HEK293 (cell line): ENCODE results near the gene RTN4.
A peak's percentile ranks its signal among the peaks of the same experiment; 100 is the strongest.

ENCODE experiments used
- CTCF ChIA-PET: fragments of 350-600 bp; formaldehyde crosslinking; extraction: SDS; loops from one replicate; lab custom pipeline; 2021; ENCODE audit warnings: antibody characterized with exemption; lab: Yijun Ruan, JAX
- POLR2A ChIA-PET: fragments of 300-600 bp; formaldehyde crosslinking; extraction: SDS; loops from one replicate; lab custom pipeline; 2020; ENCODE audit warnings: antibody characterized with exemption, inconsistent platforms; lab: Yijun Ruan, JAX
- H3K27ac ChIP-seq: fragments of 200-500 bp; sonication (Bioruptor generic); 2 replicates; pipeline ENCODE4 v1.5.1; 2014; ENCODE audit warnings: low read depth, low read length, control low read depth, inconsistent platforms; ENCODE audit errors: extremely low read depth
- H3K36me3 ChIP-seq, 2 experiments: fragments of 200-500 bp in 1 of 2; sonication (Bioruptor generic) in 1 of 2; 1 replicate in 1 of 2; 2 replicates in 1 of 2; pipeline ENCODE4 v1.5.1; 2014 to 2017; ENCODE audit warnings: inconsistent platforms in 2 of 2, low read length in 2 of 2; ENCODE audit not compliant: control insufficient read depth in 2 of 2, insufficient read depth in 1 of 2
- H3K4me1 ChIP-seq: fragments of 200-500 bp; sonication (Bioruptor generic); 2 replicates; pipeline ENCODE4 v1.5.1; 2014; ENCODE audit warnings: mild to moderate bottlenecking, low read length, inconsistent platforms; ENCODE audit not compliant: control insufficient read depth, insufficient read depth
- H3K4me3 ChIP-seq: 2 replicates; pipeline ENCODE4 v1.5.1; 2011; ENCODE audit warnings: low read depth, mild to moderate bottlenecking, control low read depth, low read length, moderate library complexity
- H3K9me3 ChIP-seq: fragments of 200-500 bp; sonication (Bioruptor generic); 2 replicates; pipeline ENCODE4 v1.5.1; 2014; ENCODE audit warnings: low read depth, low read length, inconsistent platforms; ENCODE audit not compliant: control insufficient read depth, insufficient read depth
- BCL6B ChIP-seq: fragments of 450-650 bp; formaldehyde crosslinking; IDR thresholded peaks from 2 replicates; pipeline ENCODE4 v1.5.1; 2017; ENCODE audit warnings: missing biosample characterization, missing genetic modification characterization
- GLI4 ChIP-seq: fragments of 450-650 bp; formaldehyde crosslinking; IDR thresholded peaks from 2 replicates; pipeline ENCODE4 v1.5.1; 2016; ENCODE audit warnings: missing biosample characterization, missing genetic modification characterization
- PRDM1 ChIP-seq: fragments of 450-650 bp; formaldehyde crosslinking; IDR thresholded peaks from 2 replicates; pipeline ENCODE4; 2016; ENCODE audit warnings: missing biosample characterization, missing genetic modification characterization
- SALL2 ChIP-seq: fragments of 450-650 bp; formaldehyde crosslinking; IDR thresholded peaks from 2 replicates; pipeline ENCODE4 v1.5.0; 2017; ENCODE audit warnings: missing biosample characterization, mild to moderate bottlenecking, missing genetic modification characterization, borderline replicate concordance
- TCF7L2 ChIP-seq: IDR thresholded peaks from 2 replicates; pipeline ENCODE4 v1.6.1; 2011; ENCODE audit warnings: low read depth, mild to moderate bottlenecking, inconsistent platforms, low read length, moderate library complexity, borderline replicate concordance
- WT1 ChIP-seq: fragments of 450-650 bp; formaldehyde crosslinking; IDR thresholded peaks from 2 replicates; pipeline ENCODE4 v1.5.1; 2016; ENCODE audit warnings: missing biosample characterization, missing genetic modification characterization
- ZBTB17 ChIP-seq: fragments of 450-650 bp; formaldehyde crosslinking; IDR thresholded peaks from 2 replicates; pipeline ENCODE4 v1.5.1; 2016; ENCODE audit warnings: missing biosample characterization, missing genetic modification characterization
- ZBTB26 ChIP-seq: fragments of 450-650 bp; formaldehyde crosslinking; optimal IDR thresholded peaks from 2 replicates; pipeline ENCODE3; 2016; ENCODE audit warnings: missing biosample characterization, mild to moderate bottlenecking, missing genetic modification characterization
- ZFP3 ChIP-seq: fragments of 450-650 bp; formaldehyde crosslinking; IDR thresholded peaks from 2 replicates; pipeline ENCODE4 v1.5.1; 2016; ENCODE audit warnings: low read depth, missing biosample characterization, missing genetic modification characterization
- ZFP41 ChIP-seq: fragments of 450-650 bp; formaldehyde crosslinking; IDR thresholded peaks from 2 replicates; pipeline ENCODE4 v1.5.1; 2016; ENCODE audit warnings: missing biosample characterization, missing genetic modification characterization, borderline replicate concordance
- ZNF155 ChIP-seq: fragments of 450-650 bp; formaldehyde crosslinking; IDR thresholded peaks from 2 replicates; pipeline ENCODE4 v1.5.1; 2016; ENCODE audit warnings: missing biosample characterization, missing genetic modification characterization
- ZNF16 ChIP-seq: fragments of 450-650 bp; formaldehyde crosslinking; IDR thresholded peaks from 2 replicates; pipeline ENCODE4 v1.5.1; 2016; ENCODE audit warnings: low read depth, missing biosample characterization, missing genetic modification characterization
- ZNF184 ChIP-seq: fragments of 450-650 bp; IDR thresholded peaks from 2 replicates; pipeline ENCODE4 v1.5.1; 2018; ENCODE audit warnings: missing biosample characterization, mild to moderate bottlenecking, missing genetic modification characterization
- ZNF214 ChIP-seq: fragments of 450-650 bp; formaldehyde crosslinking; IDR thresholded peaks from 2 replicates; pipeline ENCODE4 v1.5.1; 2017; ENCODE audit warnings: missing biosample characterization, mild to moderate bottlenecking, missing genetic modification characterization, borderline replicate concordance
- ZNF221 ChIP-seq: fragments of 450-650 bp; formaldehyde crosslinking; IDR thresholded peaks from 2 replicates; pipeline ENCODE4 v1.5.1; 2017; ENCODE audit warnings: missing biosample characterization, missing genetic modification characterization, borderline replicate concordance
- ZNF266 ChIP-seq: fragments of 450-650 bp; formaldehyde crosslinking; IDR thresholded peaks from 2 replicates; pipeline ENCODE4 v1.5.1; 2016; ENCODE audit warnings: missing biosample characterization, missing genetic modification characterization, low read depth
- ZNF274 ChIP-seq, 2 experiments: fragments of 200-500 bp in 1 of 2; fragments of 450-650 bp in 1 of 2; sonication (Bioruptor generic) in 1 of 2; formaldehyde crosslinking in 1 of 2; IDR thresholded peaks; 2 replicates each; pipeline versions ENCODE4 v1.5.1 to v1.6.1; 2014 to 2016; ENCODE audit warnings: borderline replicate concordance in 1 of 2, inconsistent platforms in 1 of 2, low read length in 1 of 2, missing biosample characterization in 1 of 2, missing genetic modification characterization in 1 of 2
- ZNF324 ChIP-seq: fragments of 450-650 bp; formaldehyde crosslinking; IDR thresholded peaks from 2 replicates; pipeline ENCODE4 v1.5.1; 2016; ENCODE audit warnings: missing biosample characterization, missing genetic modification characterization
- ZNF341 ChIP-seq: fragments of 450-650 bp; formaldehyde crosslinking; IDR thresholded peaks from 2 replicates; pipeline ENCODE4; 2016; ENCODE audit warnings: low read depth, missing biosample characterization, missing genetic modification characterization
- ZNF416 ChIP-seq: fragments of 450-650 bp; formaldehyde crosslinking; IDR thresholded peaks from 2 replicates; pipeline ENCODE4 v1.5.1; 2016; ENCODE audit warnings: missing biosample characterization, missing genetic modification characterization
- ZNF501 ChIP-seq: fragments of 450-650 bp; formaldehyde crosslinking; IDR thresholded peaks from 2 replicates; pipeline ENCODE4 v1.5.1; 2016; ENCODE audit warnings: missing biosample characterization, missing genetic modification characterization
- ZNF521 ChIP-seq: fragments of 450-650 bp; formaldehyde crosslinking; IDR thresholded peaks from 2 replicates; pipeline ENCODE4 v1.5.1; 2017; ENCODE audit warnings: missing biosample characterization, mild to moderate bottlenecking, missing genetic modification characterization
- ZNF548 ChIP-seq: fragments of 450-650 bp; formaldehyde crosslinking; IDR thresholded peaks from 2 replicates; pipeline ENCODE4 v1.5.1; 2016; ENCODE audit warnings: missing biosample characterization, missing genetic modification characterization
- ZNF660 ChIP-seq: fragments of 450-650 bp; IDR thresholded peaks from 2 replicates; pipeline ENCODE4 v1.5.1; 2018; ENCODE audit warnings: missing biosample characterization, mild to moderate bottlenecking, missing genetic modification characterization
- ZNF707 ChIP-seq: fragments of 450-650 bp; formaldehyde crosslinking; IDR thresholded peaks from 2 replicates; pipeline ENCODE4 v1.5.1; 2016; ENCODE audit warnings: missing biosample characterization, missing genetic modification characterization
- ZNF768 ChIP-seq: fragments of 450-650 bp; formaldehyde crosslinking; IDR thresholded peaks from 2 replicates; pipeline ENCODE4 v1.5.1; 2018; ENCODE audit warnings: missing biosample characterization, mild to moderate bottlenecking, missing genetic modification characterization
- TF ChIP-seq, protein P1 (sequence below): fragments of 450-650 bp; formaldehyde crosslinking; IDR thresholded peaks from 2 replicates; pipeline ENCODE4 v1.5.1; 2016; ENCODE audit warnings: missing biosample characterization, missing genetic modification characterization, borderline replicate concordance
- TF ChIP-seq, protein P2 (sequence below): fragments of 450-650 bp; IDR thresholded peaks from 2 replicates; pipeline ENCODE4 v1.5.1; 2018; ENCODE audit warnings: missing biosample characterization, mild to moderate bottlenecking, missing genetic modification characterization
- TF ChIP-seq, protein P3 (sequence below): fragments of 450-650 bp; formaldehyde crosslinking; IDR thresholded peaks from 2 replicates; pipeline ENCODE4 v1.5.1; 2017; ENCODE audit warnings: missing biosample characterization, missing genetic modification characterization

The RTN4 gene

DNA sequence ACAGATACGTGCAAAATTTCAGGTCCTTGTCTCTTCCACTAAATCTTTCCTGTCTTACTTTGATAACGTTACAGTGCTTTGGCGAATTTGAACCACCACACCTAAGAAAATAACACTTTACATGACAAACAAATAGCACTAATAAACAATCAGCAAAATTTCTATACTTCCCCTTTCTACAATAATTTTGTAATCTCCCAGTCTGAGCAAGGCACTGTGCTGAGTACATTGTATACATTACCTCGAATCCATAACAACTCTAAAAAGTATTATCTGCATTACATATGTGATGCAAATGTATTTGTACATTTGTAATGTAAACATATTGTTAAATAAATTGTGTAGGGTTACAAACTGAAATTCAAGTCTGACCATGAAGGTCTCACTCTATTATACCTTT lies 49.9 kb downstream of the RTN4 start (continued):
- TF ChIP-seq ZNF266 (tag by site-specific recombination) (no peak), SALL2 (tag by site-specific recombination) (no peak), ZNF155 (tag by site-specific recombination) (no peak), ZFP3 (no peak), ZNF221 (no peak), ZNF521 (no peak), ZNF214 (tag by site-specific recombination) (no peak), ZFP41 (no peak), ZNF16 (tag by site-specific recombination) (no peak)
- TF ChIP-seq, protein P1, sequence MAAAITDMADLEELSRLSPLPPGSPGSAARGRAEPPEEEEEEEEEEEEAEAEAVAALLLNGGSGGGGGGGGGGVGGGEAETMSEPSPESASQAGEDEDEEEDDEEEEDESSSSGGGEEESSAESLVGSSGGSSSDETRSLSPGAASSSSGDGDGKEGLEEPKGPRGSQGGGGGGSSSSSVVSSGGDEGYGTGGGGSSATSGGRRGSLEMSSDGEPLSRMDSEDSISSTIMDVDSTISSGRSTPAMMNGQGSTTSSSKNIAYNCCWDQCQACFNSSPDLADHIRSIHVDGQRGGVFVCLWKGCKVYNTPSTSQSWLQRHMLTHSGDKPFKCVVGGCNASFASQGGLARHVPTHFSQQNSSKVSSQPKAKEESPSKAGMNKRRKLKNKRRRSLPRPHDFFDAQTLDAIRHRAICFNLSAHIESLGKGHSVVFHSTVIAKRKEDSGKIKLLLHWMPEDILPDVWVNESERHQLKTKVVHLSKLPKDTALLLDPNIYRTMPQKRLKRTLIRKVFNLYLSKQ (tag by site-specific recombination): no peak

DNA sequence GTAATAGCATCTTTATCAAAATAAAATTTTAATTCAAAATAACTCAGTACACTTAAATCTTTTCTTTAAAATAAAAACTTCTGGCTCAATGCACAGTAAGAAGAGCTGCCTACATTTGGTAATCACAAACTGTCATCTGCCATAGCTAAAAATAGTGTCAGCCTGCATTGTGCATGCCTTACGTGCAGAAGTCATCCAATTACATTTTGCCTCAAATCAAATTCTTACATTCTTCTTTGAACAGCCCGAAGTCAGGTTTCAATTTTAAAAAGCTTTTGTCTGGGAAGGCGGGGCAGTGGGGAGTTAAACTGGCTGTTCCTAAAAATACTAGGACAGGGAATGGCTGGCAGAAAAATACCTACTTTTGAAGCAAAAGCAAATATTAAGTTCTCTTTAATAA lies 51.1 kb downstream of the RTN4 start:
- POLR2A ChIA-PET: interaction anchor here (1.1 to 1.4 kb wide), 2 partner anchors 14 to 51 kb away, joined by 3 to 5 read pairs; partner anchors contain the start of gene RTN4
- TF ChIP-seq ZNF416 (tag by site-specific recombination): no peak
- no peak for TF ChIP-seq GLI4 (tag by site-specific recombination)
- 0 out of 2 replicates have a peak, but pooled peaks have one; percentile 16 for TF ChIP-seq PRDM1 (tag by site-specific recombination)
- no peak for TF ChIP-seq TCF7L2
- TF ChIP-seq, protein P2, sequence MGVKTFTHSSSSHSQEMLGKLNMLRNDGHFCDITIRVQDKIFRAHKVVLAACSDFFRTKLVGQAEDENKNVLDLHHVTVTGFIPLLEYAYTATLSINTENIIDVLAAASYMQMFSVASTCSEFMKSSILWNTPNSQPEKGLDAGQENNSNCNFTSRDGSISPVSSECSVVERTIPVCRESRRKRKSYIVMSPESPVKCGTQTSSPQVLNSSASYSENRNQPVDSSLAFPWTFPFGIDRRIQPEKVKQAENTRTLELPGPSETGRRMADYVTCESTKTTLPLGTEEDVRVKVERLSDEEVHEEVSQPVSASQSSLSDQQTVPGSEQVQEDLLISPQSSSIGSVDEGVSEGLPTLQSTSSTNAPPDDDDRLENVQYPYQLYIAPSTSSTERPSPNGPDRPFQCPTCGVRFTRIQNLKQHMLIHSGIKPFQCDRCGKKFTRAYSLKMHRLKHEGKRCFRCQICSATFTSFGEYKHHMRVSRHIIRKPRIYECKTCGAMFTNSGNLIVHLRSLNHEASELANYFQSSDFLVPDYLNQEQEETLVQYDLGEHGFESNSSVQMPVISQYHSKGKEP (tag by site-specific recombination): peak; percentile 95
- no peak for TF ChIP-seq ZNF274 (IDR thresholded peaks at IDR 0.05; ENCODE audit: low read length)
- TF ChIP-seq ZNF274 (tag by site-specific recombination; IDR thresholded peaks at IDR 0.05; ENCODE audit: borderline replicate concordance): no peak
- no peak for TF ChIP-seq ZBTB26 (tag by site-specific recombination)
- TF ChIP-seq ZNF768 (tag by site-specific recombination): no peak
- TF ChIP-seq ZNF155 (tag by site-specific recombination): no peak
- TF ChIP-seq ZNF548: no peak
- no peak for TF ChIP-seq ZNF184 (tag by site-specific recombination)
- TF ChIP-seq ZNF501 (tag by site-specific recombination): no peak
- TF ChIP-seq ZNF660 (tag by site-specific recombination): 0 out of 2 replicates have a peak, but pooled peaks have one; percentile 28
- TF ChIP-seq, protein P3, sequence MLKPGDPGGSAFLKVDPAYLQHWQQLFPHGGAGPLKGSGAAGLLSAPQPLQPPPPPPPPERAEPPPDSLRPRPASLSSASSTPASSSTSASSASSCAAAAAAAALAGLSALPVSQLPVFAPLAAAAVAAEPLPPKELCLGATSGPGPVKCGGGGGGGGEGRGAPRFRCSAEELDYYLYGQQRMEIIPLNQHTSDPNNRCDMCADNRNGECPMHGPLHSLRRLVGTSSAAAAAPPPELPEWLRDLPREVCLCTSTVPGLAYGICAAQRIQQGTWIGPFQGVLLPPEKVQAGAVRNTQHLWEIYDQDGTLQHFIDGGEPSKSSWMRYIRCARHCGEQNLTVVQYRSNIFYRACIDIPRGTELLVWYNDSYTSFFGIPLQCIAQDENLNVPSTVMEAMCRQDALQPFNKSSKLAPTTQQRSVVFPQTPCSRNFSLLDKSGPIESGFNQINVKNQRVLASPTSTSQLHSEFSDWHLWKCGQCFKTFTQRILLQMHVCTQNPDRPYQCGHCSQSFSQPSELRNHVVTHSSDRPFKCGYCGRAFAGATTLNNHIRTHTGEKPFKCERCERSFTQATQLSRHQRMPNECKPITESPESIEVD: peak; percentile 65
- TF ChIP-seq SALL2 (tag by site-specific recombination): no peak
- TF ChIP-seq WT1: no peak
- peak; percentile 50 for TF ChIP-seq ZNF341 (tag by site-specific recombination)
- no peak for TF ChIP-seq BCL6B (tag by site-specific recombination)
- 0 out of 2 replicates have a peak, but pooled peaks have one; percentile 15 for TF ChIP-seq ZBTB17 (tag by site-specific recombination)
- no peak for TF ChIP-seq ZNF324 (tag by site-specific recombination)
- no peak for TF ChIP-seq ZNF521
- TF ChIP-seq ZNF707 (tag by site-specific recombination): no peak
- Histone ChIP-seq H3K9me3 (no peaks in the 10 kb centered on the region), H3K4me1 (peaks cover 34% of the 10 kb centered on the region), H3K4me3 (no peak overlapping the region), H3K27ac (no peak overlapping the region), H3K36me3 (no peaks in the 10 kb centered on the region)
- CTCF ChIA-PET: interaction anchor here (1.2 kb wide), 1 partner anchor 14 kb away, joined by 5 read pairs; no protein-coding TSS in a partner anchor
